IPS-NIHi7 (cell line): ENCODE data around the gene TTC13.

ENCODE experiments used
- DNase-seq: peaks from one replicate; pipeline ENCODE4 v3.0.0; 2012; ENCODE audit warnings: mixed read lengths; ENCODE audit errors: extremely low spot score

The TTC13 gene

DNA sequence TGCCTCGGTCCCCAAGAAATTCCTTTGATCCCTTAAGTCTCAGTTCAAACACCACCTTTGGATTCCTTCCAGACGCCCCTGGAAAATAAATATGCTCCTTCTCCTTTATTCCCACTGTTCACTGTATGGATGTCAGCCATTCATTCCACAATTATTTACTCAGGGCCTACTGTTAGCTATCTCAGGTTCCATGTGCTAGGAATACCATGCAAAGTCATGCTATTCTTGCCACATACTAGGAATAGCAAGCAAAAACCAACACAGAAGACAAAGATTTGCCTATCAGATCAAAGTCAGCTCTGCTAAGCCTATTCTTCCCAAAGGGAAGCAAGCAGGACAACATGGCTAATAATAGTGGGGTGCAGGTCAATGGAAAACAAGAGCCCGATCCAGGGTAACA is 29.8 kb downstream of the TTC13 start:
- no peak for DNase-seq

DNA sequence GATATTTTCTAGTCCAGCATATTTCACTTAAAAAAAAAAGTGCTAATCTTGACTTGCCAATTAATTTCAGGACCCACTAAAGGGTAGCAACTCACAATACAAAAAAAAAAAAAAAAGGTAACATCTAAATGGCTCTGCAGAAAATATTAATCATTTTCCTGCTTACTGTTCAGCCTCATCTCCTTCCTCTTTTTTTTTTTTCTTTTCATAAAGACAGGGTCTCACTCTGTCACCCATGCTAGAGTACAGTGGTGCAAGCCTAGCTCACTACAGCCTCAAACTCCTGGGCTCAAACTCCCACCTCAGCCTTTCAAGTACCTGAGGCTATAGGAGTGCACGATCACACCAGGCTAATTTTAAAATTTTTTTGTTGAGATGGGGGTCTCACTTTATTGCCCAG is 30.4 kb downstream of the TTC13 start:
- no peak for DNase-seq

DNA sequence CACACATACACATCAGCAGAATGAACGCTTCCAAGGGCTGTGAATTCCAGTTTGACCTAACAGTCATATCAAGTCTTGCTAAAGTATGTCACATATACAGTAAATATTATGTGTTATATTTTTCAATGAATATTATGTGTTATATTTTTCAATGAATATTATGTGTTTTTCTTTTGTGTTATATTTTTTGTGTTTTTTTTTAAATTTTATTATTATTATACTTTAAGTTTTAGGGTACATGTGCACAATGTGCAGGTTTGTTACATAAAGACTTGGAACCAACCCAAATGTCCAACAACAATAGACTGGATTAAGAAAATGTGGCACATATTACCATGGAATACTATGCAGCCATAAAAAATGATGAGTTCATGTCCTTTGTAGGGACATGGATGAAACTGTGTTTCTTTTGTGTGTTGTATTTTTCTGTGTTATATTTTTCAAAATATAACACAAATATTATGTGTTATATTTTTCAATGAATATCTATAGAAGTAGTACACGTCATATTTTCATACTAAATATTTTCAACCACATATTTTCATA is 35.5 kb downstream of the TTC13 start:
- DNase-seq, result no peak

DNA sequence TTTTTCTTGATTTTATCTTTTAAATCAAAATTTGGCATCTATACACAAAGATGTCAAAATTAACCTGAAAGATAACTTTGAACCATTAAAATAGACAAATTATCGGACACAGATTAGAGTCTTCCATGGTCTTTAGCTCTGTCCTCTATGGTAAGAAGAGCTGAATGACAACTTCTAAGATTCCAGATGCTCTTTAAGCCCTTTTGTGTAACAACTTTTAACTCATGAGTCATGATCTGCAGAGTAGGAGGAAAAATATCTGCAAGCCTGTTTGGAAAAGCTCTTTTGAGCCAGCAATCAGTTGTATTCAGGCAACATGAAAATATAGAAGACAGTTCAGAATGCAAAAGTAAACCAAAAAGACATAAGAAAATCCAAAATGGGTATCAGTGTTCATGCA is 37.8 kb downstream of the TTC13 start:
- DNase-seq, result no peak

DNA sequence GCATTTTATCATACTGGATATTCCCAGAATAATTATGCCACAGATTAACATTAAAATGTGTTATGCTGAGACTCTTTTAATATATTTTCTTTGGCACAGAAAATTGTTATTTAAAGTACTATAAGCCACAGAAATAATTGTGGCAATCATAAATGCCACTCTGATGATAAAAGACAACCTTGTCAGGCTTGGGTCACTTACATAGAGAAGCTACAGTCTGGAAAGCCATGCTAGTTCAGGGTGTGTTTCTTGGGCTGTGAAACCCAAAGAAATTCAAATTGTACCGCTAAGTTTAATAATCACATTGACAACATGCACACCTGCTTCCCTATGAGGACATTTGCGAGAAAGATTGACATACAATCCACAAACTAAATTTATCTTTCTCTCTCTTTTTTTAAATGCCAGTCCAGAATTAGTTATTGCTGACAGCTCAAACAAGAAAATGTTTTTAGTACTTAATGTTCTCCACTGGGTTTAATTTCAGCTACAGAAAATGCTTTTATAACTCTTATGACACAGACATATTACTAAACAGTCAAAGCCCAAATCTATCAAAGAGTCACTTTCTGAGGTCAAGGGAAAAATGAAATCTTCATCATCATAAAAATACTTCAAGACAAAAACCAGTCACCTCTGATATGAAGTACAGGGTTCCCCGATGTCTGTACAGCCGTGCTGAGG is 38.7 kb downstream of the TTC13 start:
- DNase-seq, result no peak

DNA sequence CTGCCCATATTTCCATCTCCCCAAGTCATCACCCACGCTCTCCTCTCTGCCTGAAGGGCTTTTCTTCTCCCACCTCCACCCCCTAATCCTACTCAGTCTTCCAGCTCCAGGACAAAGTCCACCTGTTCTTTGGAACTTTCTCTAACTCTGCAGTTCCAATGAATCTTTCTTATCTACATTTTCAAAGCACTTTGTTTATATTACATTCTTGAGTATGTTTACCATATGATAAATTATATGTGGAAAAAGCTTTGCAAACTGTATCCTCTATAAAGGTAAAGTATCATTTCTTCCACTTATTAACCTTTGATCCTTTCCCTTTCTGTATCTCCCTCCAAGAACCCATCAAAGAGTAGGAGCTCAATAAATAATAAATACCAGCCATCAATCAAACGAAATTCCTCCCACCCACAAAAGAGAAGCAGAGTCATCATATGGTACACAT is 39.7 kb downstream of the TTC13 start:
- DNase-seq, result no peak

DNA sequence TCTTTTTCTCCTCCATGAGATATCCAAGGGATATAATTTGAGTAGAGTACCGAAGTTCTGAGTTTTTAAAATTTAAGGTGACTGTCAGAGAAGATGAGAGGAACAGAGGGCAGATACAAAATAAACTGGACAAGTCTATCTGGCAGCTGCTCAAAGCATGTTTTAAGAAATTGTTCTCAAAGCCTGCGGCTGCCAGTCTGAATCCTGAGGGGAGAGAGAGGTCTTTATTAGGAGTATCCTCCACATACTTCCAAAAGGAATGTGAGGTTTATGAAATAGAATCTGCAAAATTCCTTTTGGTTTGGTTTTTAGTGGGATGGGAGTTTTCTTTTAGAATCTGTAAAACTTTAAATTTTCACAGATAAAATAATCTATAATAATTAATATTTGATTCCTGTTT is 41.3 kb downstream of the TTC13 start:
- no peak for DNase-seq

DNA sequence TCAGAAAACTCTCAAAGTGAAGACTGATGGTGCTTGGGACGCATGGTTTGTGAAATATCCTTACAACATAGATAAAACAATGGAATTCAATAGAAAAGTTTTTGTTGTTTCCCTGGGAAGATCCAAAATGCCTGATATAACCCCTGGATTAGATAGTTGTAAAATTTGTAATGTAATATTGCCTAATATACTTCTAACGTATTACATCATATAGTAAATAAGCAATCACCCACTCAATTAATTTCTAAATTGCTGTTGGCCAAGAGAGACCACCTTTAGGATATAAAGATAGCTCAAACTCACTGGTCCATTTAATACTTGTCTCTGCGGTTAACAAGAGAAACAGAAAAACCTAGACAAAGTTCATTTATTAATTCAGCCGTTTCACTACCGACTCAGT is 42.2 kb downstream of the TTC13 start:
- no peak for DNase-seq

DNA sequence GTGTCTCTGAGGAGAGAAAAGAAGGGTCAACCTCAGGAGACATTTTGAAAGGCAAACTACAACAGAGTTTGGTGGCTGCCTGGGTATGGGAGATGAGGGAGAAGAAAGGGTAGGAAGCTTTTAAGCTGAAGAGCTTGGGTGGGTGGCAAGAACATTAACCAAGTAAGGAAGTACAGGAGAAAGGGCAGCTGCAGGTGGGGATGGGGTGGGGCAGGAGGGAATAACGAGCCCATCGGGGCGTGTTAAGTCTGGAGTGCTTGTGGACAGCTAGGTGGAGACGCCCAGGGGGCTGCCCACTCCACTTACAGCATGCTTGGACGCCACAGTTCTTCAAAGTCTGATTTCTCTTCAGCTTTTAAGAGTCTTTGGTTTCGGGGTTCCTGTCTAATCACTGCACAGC is 42.8 kb downstream of the TTC13 start:
- no peak for DNase-seq

DNA sequence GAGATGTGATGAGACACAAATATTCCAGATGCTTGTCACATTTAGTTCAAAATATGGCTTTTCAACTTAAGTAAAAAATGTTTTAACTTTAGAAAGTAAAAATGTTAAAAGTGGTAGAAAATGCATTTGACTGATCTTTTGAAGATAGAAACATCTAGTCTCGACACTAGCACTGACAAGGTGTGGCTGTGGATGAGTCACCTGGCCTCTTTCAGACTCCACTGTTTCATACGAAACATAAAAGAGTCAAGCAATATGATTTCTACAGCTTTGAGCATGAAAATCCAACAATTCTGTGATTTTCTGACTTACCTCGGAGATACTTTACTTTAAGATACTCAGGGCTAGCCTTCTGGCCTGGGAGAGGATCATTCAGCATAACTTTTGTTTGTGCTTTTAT is 47.7 kb downstream of the TTC13 start:
- DNase-seq, result no peak

DNA sequence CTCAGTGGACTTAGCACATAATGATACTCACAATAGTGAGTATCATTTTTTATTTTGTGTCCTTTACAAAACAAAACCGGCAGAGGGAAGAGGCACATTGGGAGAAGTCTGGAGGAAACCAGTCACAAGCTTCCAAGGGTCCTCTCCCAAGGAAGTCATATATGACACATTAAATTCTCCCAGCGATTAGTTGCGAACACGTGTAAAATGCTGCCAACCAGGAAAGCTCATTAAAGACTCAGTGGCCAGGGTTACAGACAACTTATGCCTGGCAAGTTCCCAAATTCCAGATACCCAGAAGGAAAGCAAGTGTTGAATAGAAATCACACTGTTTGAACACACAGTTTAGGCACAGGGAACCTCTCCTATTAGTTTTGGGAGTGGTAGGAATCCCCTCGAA is 52.5 kb downstream of the TTC13 start:
- no peak for DNase-seq

DNA sequence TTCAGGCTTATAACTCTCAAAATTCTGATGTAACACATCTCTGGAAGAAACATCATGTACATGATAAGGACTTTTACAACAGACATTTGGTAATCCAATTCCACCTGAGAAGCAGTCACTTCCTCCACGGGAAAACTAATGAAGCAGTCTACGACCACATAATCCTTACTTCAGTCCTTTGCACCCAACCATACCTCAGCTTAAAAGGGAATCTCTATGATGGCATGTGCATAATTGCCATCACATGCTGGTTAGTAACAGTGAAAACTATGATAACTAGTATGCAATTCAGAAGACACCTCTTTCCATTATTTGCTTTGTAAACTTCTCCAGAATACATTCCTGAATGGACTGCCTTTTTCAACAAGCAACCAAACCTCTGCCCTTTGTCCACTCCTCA is 53.1 kb downstream of the TTC13 start:
- no peak for DNase-seq

DNA sequence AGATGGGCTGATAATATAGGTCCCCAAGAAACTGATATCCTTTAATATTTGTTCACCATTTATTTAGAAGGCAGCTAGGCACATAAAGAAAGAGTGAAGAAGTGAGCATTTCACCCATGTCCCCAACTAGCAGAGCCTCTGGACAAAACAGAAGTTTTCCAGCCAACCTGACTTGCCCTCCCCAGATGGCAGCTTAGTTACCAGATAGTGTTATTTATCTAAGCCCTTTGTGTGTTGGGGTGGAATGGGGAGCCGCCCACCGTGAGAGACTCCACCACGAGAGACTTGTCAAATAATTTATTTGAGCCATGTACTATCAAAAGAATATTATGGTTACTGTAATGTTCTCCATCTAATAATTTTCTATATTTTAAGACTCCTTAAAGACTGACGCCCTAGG is 55.5 kb downstream of the TTC13 start:
- DNase-seq, result no peak

DNA sequence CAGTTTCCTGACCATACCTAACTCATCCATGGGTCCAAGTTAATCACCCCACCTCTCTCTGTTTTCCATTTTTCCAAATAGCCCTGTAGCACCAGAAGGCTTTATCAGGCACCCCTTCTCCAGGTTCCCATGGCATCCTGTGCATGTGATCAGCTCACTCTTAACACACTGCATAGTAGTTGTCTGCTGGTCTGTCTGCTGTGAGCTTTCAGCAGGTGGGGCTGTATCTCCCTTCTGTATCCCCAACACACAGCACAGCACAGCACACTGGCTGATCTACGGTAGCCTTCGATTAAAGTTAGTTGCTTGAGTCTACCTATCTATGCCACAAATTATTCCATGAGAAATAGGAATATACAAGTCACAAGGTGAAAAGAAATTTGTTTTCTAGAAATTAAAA is 56.0 kb downstream of the TTC13 start:
- DNase-seq, result no peak

DNA sequence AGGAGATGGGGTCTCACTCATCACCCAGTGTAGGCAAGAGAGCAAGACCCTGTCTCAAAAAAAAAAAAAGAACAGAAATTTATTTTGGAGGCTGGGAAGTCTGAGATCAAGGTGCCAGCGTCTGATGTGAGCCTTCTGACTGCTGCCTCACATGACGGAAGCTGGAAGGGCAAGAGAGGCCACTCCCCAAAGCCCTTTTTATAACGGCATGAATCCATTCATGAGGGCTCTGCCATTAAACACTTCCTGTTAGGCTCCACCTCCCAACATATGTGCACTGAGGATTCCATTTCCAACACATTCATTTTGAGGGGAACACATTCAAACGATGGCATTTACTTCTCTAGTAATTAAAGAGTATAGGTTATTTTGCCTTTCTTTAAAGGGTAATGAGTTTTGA is 59.5 kb downstream of the TTC13 start:
- DNase-seq, result no peak

DNA sequence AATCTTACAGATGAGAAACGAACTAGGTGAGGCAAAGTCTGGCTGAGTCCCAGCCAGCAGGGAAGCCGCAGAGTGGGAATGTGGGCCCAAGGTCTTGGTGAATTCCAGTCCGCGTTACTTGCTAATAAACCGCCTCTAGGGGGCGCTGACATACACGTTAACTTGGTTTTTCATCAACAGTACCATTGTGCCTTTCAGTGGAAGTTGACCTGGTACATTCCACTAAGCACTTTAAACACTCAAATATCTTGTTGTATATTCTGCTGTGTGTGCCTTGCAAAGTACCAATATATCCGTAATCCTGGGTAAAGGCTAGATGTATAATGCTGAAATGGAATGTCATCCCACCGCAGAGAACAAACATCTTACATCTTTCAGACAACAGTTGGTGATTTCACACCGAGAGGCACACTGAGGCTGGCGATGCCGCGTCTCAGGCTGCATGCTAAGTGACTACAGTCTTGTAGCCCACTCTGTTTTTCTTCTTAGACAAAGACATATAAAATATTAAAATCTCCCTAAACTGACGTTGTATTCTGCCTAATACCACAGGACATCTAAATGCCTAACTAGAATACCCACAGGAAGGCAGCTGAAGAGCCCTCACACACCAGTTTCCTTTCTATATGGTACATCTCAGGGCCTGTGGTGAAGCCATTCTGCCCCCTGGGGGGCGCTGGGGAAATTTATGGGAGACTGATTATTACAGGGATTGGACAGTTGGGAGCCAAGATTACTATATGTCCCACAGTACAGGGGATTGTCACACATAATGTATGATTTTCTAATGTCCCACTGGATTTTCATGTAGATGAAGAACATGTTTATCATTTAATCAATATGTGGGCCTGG is 61.2 kb downstream of the TTC13 start:
- DNase-seq, result peak; percentile 86

DNA sequence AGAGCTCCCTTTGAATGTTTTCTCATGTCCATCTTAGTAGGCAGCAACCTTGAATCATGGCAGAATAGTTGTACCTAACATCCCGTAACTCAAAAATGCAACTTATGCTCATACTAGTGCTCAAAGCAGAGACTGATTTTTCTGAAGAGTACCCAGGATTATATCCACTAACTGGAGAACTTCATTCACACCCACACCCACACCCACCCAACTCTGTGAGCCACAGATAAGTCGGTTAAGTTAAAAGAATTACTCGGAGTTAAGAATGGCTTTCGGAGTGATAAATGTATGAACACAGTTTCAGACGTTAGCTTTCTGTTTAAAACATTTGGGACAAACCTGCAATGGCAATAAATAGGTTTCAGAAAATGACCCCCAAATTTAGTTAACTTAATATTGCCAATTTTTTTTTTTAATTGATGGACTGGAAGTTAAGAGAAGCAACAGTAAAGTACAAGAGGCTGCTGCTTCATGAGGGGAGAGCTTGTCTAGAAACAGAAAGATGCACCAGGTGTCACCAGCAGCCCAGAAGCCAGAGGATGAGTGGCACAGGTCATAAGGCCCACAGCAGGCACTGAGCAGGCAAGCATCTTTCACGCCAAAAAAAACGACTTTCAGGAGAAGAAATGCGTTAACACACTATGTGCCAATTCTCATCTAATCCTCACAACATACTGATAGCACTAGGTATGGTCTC is 61.9 kb downstream of the TTC13 start:
- no peak for DNase-seq

DNA sequence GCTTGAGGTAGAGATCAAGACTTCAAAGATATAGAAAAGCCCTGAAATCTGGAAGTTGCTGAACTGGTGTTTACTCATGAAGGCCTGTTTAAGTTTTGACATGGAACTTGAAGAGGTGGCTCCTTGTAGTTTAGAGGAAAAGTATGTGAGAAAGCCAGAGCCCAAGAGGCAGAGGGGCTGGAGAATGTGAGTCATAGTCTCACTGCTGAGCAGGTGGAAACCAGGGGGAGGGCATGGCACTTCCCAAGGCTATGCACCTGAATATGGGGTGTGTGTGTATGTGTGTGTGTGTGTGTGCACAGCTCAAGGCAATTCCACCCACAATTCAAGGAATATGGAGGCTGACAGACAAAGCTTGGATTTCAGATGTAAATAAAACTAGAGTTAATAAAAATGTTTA is 63.6 kb downstream of the TTC13 start:
- DNase-seq, result no peak

DNA sequence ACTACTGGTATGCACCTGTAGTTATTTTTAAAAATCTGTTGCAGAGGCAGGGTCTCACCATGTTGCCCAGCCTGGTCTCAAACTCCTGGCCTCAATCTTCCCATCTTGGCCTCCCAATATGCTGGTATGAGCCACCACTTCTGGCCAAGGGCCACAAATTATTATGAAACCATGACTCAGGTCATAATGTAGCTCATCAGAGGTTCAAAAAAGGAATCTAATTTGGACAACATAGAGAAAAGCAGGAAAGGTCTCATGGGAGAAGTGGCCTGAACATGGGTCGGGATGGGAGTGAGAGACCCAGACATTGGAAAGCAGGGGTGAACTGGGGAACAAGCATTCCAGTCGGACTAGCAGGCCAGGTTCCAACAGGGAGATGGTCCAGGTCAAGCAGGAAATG is 65.2 kb downstream of the TTC13 start:
- no peak for DNase-seq

DNA sequence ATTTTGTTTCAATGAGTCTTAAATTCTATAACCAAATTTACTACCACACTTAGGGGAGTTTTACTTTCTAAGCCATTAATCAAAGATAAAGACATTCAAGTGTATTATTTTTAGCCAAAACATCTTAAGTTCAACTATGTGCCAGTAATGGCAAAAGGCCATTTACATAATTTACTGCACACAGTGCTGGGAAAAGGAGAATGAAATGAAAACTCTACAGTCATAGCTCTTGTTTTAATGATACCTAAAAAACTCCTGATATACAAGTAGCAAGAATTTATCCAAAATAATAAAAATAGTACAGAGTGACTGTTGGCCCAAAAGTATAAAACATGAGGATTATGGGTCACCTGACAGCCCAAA is 67.9 kb downstream of the TTC13 start:
- DNase-seq, result no peak

DNA sequence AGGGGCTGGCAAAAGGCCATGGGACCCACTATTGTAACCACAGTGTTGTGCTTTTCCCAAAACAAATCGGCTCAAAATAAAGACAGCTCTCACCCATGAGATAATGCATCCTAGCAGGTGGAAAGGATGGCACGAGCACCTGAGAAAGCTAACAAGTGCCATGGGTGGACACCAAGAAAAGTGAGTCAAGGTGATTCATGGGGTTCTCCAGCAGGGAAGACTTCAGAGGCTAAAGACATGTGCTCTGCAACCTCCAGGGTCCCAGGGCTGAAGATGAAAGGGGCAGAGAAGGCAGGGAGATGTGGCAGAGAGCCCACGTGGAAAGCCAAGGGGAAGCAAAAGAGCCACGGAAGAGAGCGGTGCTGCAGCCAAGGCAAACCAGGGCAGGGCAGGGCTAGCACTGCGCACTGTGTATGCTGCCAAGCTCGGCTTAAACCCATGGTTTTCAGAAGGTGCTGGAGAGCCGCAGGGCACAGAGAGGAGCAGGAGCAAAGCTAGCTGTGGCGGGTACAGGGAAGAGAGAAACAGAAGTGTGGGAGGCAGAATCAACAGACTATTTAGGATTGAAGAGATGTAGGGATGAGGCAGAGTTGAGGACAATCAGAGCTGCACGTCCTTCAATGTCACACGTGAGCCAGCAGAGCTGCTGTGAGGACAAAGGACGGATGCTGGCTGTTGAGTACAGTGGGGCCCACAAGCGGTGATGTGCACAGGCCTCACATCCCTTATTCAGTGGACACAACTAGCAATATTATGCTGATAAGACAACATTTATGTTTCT is 68.5 kb downstream of the TTC13 start:
- DNase-seq, result no peak
